Measurements from ENCODE around the gene ITIH2.

- no peak for TF ChIP-seq POLR2A (IDR thresholded peaks at IDR 0.05)
- no peak for TF ChIP-seq CTCF (IDR thresholded peaks at IDR 0.05)
- no peak for TF ChIP-seq POLR2AphosphoS5 (IDR thresholded peaks at IDR 0.05)
- TF ChIP-seq EP300 (IDR thresholded peaks at IDR 0.05), result no peak
Observed at GRCh38 chr10:7720478-7720877, 17.4 kb downstream of the ITIH2 start.

Data from gastroesophageal sphincter (tissue), 3 donors.